GM06990 (cell line): Measurements from ENCODE around the gene NFE2L2.
"Not testable (repeated sequence)": the region's sequence is repeated elsewhere in the genome, so short reads cannot be mapped to it uniquely, and the experiment has no call there.

Source experiments
- DNase-seq: peaks from one replicate; pipeline ENCODE4 v3.0.0-alpha.2; 2011; ENCODE audit not compliant: insufficient read length; ENCODE audit errors: extremely low read depth
- H3K27me3 ChIP-seq: replicated peaks from 2 replicates; pipeline ENCODE4 v1.6.0; 2011; ENCODE audit warnings: low read length; ENCODE audit not compliant: control insufficient read depth, insufficient read depth
- H3K36me3 ChIP-seq: 2 replicates; pipeline ENCODE4 v1.5.1; 2011; ENCODE audit warnings: low read length; ENCODE audit not compliant: control insufficient read depth, insufficient read depth
- H3K4me3 ChIP-seq: replicated peaks from 2 replicates; pipeline ENCODE4 v1.5.1; 2011; ENCODE audit warnings: low read depth, mild to moderate bottlenecking, control low read depth, low read length
- CTCF ChIP-seq: IDR thresholded peaks from 2 replicates; pipeline ENCODE4 v1.5.1; 2011; ENCODE audit warnings: low read length, control low read depth, mild to moderate bottlenecking, inconsistent platforms; ENCODE audit not compliant: insufficient read depth, poor library complexity, severe bottlenecking

The NFE2L2 gene

GRCh38 chr2:177268187-177268871 is 3.8 kb upstream of the NFE2L2 start:
- Histone ChIP-seq H3K36me3 (no peaks in the 10 kb centered on the region), H3K4me3 (no peak overlapping the region), H3K27me3 (no peaks in the 10 kb centered on the region)
- no peak for DNase-seq
- no peak for TF ChIP-seq CTCF

- H3K4me3 ChIP-seq, H3K36me3 ChIP-seq, H3K27me3 ChIP-seq, DNase-seq: not testable (repeated sequence)
Measured at GRCh38 chr2:177266955-177267354, 2.4 kb upstream of the NFE2L2 start.

GRCh38 chr2:177265824-177266817 is 1.6 kb upstream of the NFE2L2 start:
- no peak for TF ChIP-seq CTCF
- peak; percentile 25 for DNase-seq
- no peaks in the 10 kb centered on the region for H3K36me3 ChIP-seq
- H3K27me3 ChIP-seq: no peaks in the 10 kb centered on the region
- H3K4me3 ChIP-seq: no peak overlapping the region; the same call in 1 of the 2 replicates

- TF ChIP-seq CTCF: no peak
- Histone ChIP-seq H3K4me3 (peak overlapping the region; percentile 94), H3K27me3 (no peaks in the 10 kb centered on the region), H3K36me3 (no peaks in the 10 kb centered on the region)
- no peak for DNase-seq
Measured at GRCh38 chr2:177264209-177264692, 276 bp downstream of the NFE2L2 start.

GRCh38 chr2:177263451-177264208 is 897 bp downstream of the NFE2L2 start:
- Histone ChIP-seq H3K4me3 (peak overlapping the region; percentile 94), H3K36me3 (no peaks in the 10 kb centered on the region), H3K27me3 (no peaks in the 10 kb centered on the region)
- peak; percentile 96 for DNase-seq
- peak; percentile 88 for TF ChIP-seq CTCF
